Natural killer cell (primary cell): ENCODE data around the gene CDC42BPA. TPM values are rescaled to one million over a fixed set of nuclear protein-coding genes. Genes with fewer than 3 reads are reported as not detected.
"Not testable (repeated sequence)": the region's sequence is repeated elsewhere in the genome, so short reads cannot be mapped to it uniquely, and the experiment has no call there.

Experiments used
- ATAC-seq, 3 donors: fragments of 150-1000 bp in 2 of 3; fragments of 200-7000 bp in 1 of 3; cut with Tn5 transposase; 1 replicate in 1 of 3; 2 replicates in 2 of 3; pipeline ENCODE4 v1.10.0; 2021; ENCODE audit warnings: mild to moderate bottlenecking in 2 of 3, moderate library complexity in 2 of 3
- DNase-seq, 2 donors: peaks; one replicate each; pipeline versions ENCODE4 v3.0.0 to v3.0.0-alpha.2; 2013 to 2021; ENCODE audit warnings: mixed read lengths in 1 of 2
- H3K27ac ChIP-seq: one replicate; pipeline ENCODE4 v1.5.1; 2013; ENCODE audit warnings: mild to moderate bottlenecking, low read length
- H3K27me3 ChIP-seq: one replicate; pipeline ENCODE4 v1.6.1; 2013; ENCODE audit warnings: low read length; ENCODE audit not compliant: control insufficient read depth, insufficient read depth
- H3K36me3 ChIP-seq: one replicate; pipeline ENCODE4 v1.6.1; 2013; ENCODE audit warnings: low read length; ENCODE audit not compliant: control insufficient read depth, insufficient read depth
- H3K4me1 ChIP-seq: one replicate; pipeline ENCODE4 v1.6.1; 2013; ENCODE audit warnings: low read length; ENCODE audit not compliant: control insufficient read depth, insufficient read depth
- H3K4me3 ChIP-seq: one replicate; pipeline ENCODE4 v1.5.1; 2013; ENCODE audit warnings: low read length
- H3K9me3 ChIP-seq: one replicate; pipeline ENCODE4 v1.6.1; 2013; ENCODE audit warnings: low read length; ENCODE audit not compliant: control insufficient read depth, insufficient read depth
- H3K27ac Mint-ChIP-seq, 2 donors: one replicate each; pipeline ENCODE4 v1.8.0; 2022; ENCODE audit warnings: mild to moderate bottlenecking in 2 of 2, mixed read lengths in 2 of 2, moderate library complexity in 1 of 2
- H3K27me3 Mint-ChIP-seq, 2 donors: one replicate each; pipeline ENCODE4 v1.8.0; 2022; ENCODE audit warnings: low read depth in 2 of 2, mixed read lengths in 2 of 2
- H3K36me3 Mint-ChIP-seq: one replicate; pipeline ENCODE4 v1.8.0; 2022; ENCODE audit warnings: mixed read lengths
- H3K4me1 Mint-ChIP-seq, 2 donors: one replicate each; pipeline ENCODE4 v1.8.0; 2022; ENCODE audit warnings: mixed read lengths in 2 of 2
- H3K4me3 Mint-ChIP-seq: one replicate; pipeline ENCODE4 v1.8.0; 2022; ENCODE audit warnings: mild to moderate bottlenecking, moderate library complexity, mixed read lengths
- H3K9me3 Mint-ChIP-seq, 2 donors: one replicate each; pipeline ENCODE4 v1.8.0; 2022; ENCODE audit warnings: mixed read lengths in 2 of 2
- WGBS: methylation state at CpG from one replicate; pipeline ENCODE4 v1.1.7; 2013; ENCODE audit warnings: missing lambda C conversion rate; ENCODE audit not compliant: insufficient coverage; 5-methylcytosine and 5-hydroxymethylcytosine counted together
- intact Hi-C: fragments of 100-400 bp; cut with micrococcal nuclease; formaldehyde crosslinking; loops from one replicate; pipeline ENCODE4 v1.14.2; 2022
- total RNA-seq, 4 donors: library from RNA; stranded (reverse); fragments of 120-200 nt in 1 of 4; gene quantifications; one replicate each; pipeline versions ENCODE4 v1.2.3 to v1.2.4, GENCODE V29; 2013 to 2022
- TF ChIP-seq, protein P1 (sequence below): fragments of 200-600 bp; IDR thresholded peaks from one replicate; pipeline ENCODE4 v1.8.0; 2022; ENCODE audit warnings: antibody characterized with exemption

The CDC42BPA gene
- total RNA-seq, 3 donors from 2014 or later (not counting 1 experiment from before 2014, with no cell fraction given): 0.14 to 2.4 (median 0.77) TPM

DNA sequence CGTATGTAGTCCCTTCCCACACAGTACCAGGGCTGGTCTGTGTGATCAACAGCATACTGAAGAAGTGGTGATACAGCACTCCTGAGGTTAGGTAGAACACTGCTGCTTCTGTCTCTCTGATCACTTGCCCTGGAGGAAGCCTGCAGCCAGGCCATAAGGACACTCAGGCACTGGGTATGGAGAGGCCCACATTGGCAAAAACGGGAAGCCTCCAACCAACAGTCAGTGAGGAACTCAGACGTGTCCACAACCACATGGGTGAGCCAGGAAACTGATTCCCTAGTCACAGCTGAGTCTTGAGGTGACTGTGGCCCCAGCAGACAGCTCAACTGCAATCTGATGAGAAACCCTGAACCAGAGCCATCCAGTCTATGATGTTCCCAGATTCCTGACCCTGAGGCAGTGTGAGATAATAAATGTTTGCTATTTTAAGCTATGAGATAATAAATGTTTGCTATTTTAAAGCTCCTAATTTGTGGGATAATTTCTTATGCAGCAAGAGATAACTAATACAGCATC lies 315.7 kb downstream of the CDC42BPA start:
- H3K36me3 Mint-ChIP-seq: no peaks in the 10 kb centered on the region
- H3K4me3 Mint-ChIP-seq: no peak overlapping the region
- H3K27ac ChIP-seq: no peak overlapping the region
- DNase-seq (no peak), ATAC-seq (no peak)
- H3K9me3 Mint-ChIP-seq: no peaks in the 10 kb centered on the region
- intact Hi-C loops: no loop called here
- no peaks in the 10 kb centered on the region for H3K27me3 Mint-ChIP-seq
- no peaks in the 10 kb centered on the region for H3K9me3 ChIP-seq
- no peaks in the 10 kb centered on the region for H3K36me3 ChIP-seq
- H3K4me3 ChIP-seq: no peak overlapping the region
- WGBS: 66% methylated on average over 3 of the region's 3 CpGs
- no peaks in the 10 kb centered on the region for H3K4me1 ChIP-seq
- H3K4me1 Mint-ChIP-seq: no peaks in the 10 kb centered on the region
- TF ChIP-seq, protein P1, sequence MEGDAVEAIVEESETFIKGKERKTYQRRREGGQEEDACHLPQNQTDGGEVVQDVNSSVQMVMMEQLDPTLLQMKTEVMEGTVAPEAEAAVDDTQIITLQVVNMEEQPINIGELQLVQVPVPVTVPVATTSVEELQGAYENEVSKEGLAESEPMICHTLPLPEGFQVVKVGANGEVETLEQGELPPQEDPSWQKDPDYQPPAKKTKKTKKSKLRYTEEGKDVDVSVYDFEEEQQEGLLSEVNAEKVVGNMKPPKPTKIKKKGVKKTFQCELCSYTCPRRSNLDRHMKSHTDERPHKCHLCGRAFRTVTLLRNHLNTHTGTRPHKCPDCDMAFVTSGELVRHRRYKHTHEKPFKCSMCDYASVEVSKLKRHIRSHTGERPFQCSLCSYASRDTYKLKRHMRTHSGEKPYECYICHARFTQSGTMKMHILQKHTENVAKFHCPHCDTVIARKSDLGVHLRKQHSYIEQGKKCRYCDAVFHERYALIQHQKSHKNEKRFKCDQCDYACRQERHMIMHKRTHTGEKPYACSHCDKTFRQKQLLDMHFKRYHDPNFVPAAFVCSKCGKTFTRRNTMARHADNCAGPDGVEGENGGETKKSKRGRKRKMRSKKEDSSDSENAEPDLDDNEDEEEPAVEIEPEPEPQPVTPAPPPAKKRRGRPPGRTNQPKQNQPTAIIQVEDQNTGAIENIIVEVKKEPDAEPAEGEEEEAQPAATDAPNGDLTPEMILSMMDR: no peak
- no peaks in the 10 kb centered on the region for H3K27me3 ChIP-seq
- H3K27ac Mint-ChIP-seq: no peak overlapping the region

DNA sequence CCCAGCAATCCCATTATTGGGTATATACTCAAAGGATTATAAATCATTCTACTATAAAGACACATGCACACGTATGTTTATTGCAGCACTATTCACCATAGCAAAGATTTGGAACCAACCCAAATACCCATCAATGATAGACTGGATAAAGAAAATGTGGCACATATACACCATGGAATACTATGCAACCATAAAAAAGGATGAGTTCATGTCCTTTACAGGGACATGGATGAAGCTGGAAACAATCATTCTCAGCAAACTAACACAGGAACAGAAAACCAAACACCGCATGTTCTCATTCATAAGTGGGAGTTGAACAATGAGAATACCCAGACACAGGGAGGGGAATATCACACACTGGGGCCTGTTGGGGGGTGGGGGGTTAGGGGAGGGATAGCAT lies 318.7 kb downstream of the CDC42BPA start:
- H3K4me3 Mint-ChIP-seq, ATAC-seq, DNase-seq, H3K4me3 ChIP-seq, H3K36me3 Mint-ChIP-seq, H3K4me1 ChIP-seq, H3K36me3 ChIP-seq, H3K27me3 ChIP-seq, H3K27ac Mint-ChIP-seq, H3K4me1 Mint-ChIP-seq, H3K27ac ChIP-seq, H3K27me3 Mint-ChIP-seq, intact Hi-C loops, H3K9me3 ChIP-seq, H3K9me3 Mint-ChIP-seq: not testable (repeated sequence)
- WGBS: no CpG with 5 or more reads among the region's 2 CpGs

DNA sequence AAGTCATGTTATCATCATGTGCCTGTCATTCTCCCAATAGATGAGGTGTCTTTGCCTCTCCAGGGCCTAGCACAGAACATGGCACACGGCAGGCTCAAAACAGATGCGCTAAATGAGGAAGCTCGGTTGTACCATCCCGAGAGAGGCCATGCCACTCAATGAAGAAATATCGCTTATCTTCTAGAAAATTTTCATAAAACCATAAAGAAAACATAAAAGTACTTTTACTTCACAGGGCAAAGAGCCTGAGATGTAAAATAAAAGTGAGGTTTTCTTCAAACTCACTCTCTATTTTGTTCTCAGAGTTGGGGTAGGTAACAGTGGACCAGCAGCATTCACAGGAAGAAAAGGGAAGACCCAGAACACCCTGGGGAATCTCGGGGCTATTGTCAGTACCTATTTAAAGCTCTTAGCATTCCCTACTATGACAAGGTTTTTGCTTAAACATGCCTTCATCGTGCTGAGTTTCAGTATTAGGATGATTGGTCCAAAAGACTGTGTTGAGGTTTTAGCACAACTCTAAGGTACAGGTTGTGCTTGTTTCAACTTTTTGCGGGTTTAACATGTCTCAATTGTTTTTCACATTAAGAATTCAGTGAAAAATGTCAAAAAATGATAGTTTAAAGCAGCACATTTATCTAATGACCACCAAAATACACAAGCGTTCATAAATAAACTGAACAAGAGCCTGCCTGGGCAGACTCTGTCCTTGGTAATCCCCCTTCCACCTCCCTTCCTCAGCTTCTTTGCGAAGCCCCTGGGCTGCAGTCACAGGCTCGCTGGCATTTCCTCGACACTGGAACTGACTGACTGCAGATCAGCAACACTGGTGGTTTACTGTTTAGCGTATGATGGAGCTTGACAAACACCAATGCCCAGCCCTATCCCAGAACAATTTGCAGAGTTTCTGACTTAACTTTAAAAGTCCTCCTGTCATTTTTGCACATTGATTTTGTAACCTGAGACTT lies 322.6 kb downstream of the CDC42BPA start:
- intact Hi-C loops: no loop called here
- peaks cover 0 to 1% of the 10 kb centered on the region in 2 donors for H3K4me1 Mint-ChIP-seq
- H3K36me3 Mint-ChIP-seq: no peaks in the 10 kb centered on the region
- no peaks in the 10 kb centered on the region for H3K9me3 ChIP-seq
- H3K9me3 Mint-ChIP-seq: no peaks in the 10 kb centered on the region
- H3K27me3 ChIP-seq: no peaks in the 10 kb centered on the region
- peaks cover 0 to 13% of the 10 kb centered on the region in 2 donors for H3K27me3 Mint-ChIP-seq
- no peaks in the 10 kb centered on the region for H3K36me3 ChIP-seq
- no peak overlapping the region for H3K27ac ChIP-seq
- ATAC-seq: no peak
- no peaks in the 10 kb centered on the region for H3K4me1 ChIP-seq
- no peak overlapping the region for H3K4me3 Mint-ChIP-seq
- TF ChIP-seq, protein P1: no peak
- no peak overlapping the region for H3K4me3 ChIP-seq
- WGBS: 84% methylated on average over 12 of the region's 13 CpGs
- no peak for DNase-seq
- no peak overlapping the region for H3K27ac Mint-ChIP-seq

DNA sequence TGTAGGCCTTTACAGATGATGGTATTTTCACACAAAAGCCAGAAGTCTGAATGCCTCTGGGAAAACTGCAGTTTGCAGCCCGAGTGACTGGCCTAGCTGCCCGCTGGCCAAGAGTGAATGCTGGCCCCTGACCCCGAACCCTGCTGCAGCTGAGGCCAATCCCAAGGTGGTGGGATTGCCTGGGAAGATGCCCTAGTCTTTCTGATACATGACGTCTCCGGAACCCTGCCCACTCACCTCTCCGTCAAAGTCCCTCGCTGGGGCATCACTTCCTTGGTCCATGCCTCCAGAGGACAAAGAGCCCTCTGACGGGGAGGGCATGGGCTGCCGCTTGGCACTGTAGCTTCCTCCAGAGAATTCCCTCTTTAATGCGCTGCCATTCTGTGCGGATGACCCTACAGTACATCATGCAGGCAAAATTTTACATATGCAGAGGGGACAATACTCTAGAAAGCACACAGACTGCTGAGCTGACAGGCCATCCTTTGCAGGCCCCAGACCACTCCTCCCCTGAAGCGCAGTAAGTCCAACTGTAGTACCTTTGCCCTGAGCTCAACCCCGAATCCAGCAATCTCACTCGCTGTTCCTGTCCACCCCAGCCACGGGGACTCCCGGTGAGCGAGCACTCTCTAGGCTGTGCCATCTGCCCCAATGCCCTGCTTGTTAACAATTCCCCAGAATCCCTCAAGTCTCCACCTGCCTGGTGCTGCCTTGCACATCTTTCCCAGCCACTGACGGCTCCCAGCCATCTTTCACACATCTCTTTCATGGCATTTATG lies 323.5 kb downstream of the CDC42BPA start:
- Histone ChIP-seq H3K4me3 (no peak overlapping the region), H3K4me1 (peaks cover 6% of the 10 kb centered on the region), H3K9me3 (no peaks in the 10 kb centered on the region), H3K27ac (no peak overlapping the region), H3K27me3 (no peaks in the 10 kb centered on the region), H3K36me3 (no peaks in the 10 kb centered on the region)
- TF ChIP-seq, protein P1: no peak
- Mint-ChIP-seq H3K4me3 (no peak overlapping the region), H3K36me3 (no peaks in the 10 kb centered on the region), H3K27me3 (peaks cover 0 to 13% of the 10 kb centered on the region in 2 donors), H3K27ac (no peak overlapping the region), H3K9me3 (no peaks in the 10 kb centered on the region), H3K4me1 (peaks cover 7 to 10% of the 10 kb centered on the region in 2 donors)
- no peak for ATAC-seq
- WGBS: 95% methylated on average over 18 of the region's 18 CpGs
- DNase-seq: no peak
- intact Hi-C loops: no loop called here
